Stimulated activated CD8-positive, alpha-beta memory T cell treated with anti-CD3 and anti-CD28 coated beads, Interleukin-12 subunit alpha, Interleukin-12 subunit beta, amount 100 ng/mL, for 4 hours (primary cell): ENCODE data around the gene PTGR3.

Experiments
- DNase-seq: peaks from one replicate; pipeline ENCODE4 v3.0.0-alpha.2; 2020; ENCODE audit warnings: low read depth

PTGR3 gene

GRCh38 chr18:75234901-75235300 is 26.0 kb upstream of the PTGR3 start:
- no peak for DNase-seq

- no peak for DNase-seq
These were observed 22.1 kb upstream of the PTGR3 start for GRCh38 chr18:75231053-75231406.

- DNase-seq = no peak
These were observed 21.5 kb upstream of the PTGR3 start for GRCh38 chr18:75230163-75231052.

- DNase-seq = no peak
These were observed 20.5 kb upstream of the PTGR3 start for GRCh38 chr18:75229437-75229836.

GRCh38 chr18:75228967-75229366 is 20.0 kb upstream of the PTGR3 start:
- DNase-seq = no peak

- no peak for DNase-seq
These were observed 18.8 kb upstream of the PTGR3 start for GRCh38 chr18:75227535-75228296.

GRCh38 chr18:75226956-75227316 is 18.0 kb upstream of the PTGR3 start:
- no peak for DNase-seq

- DNase-seq = no peak
These were observed 17.5 kb upstream of the PTGR3 start for GRCh38 chr18:75226286-75226955.

- no peak for DNase-seq
These were observed 14.9 kb upstream of the PTGR3 start for GRCh38 chr18:75223687-75224347.

- DNase-seq = no peak
These were observed 13.5 kb upstream of the PTGR3 start for GRCh38 chr18:75222407-75222806.

- DNase-seq = no peak
These were observed 13.0 kb upstream of the PTGR3 start for GRCh38 chr18:75221897-75222296.

- DNase-seq = no peak
These were observed 12.5 kb upstream of the PTGR3 start for GRCh38 chr18:75221397-75221796.

- no peak for DNase-seq
These were observed 11.8 kb upstream of the PTGR3 start for GRCh38 chr18:75220551-75221355.

- no peak for DNase-seq
These were observed 10.9 kb upstream of the PTGR3 start for GRCh38 chr18:75219745-75220375.

- DNase-seq = no peak
These were observed 9.4 kb upstream of the PTGR3 start for GRCh38 chr18:75218065-75218923.

GRCh38 chr18:75216911-75217689 is 8.2 kb upstream of the PTGR3 start:
- no peak for DNase-seq

GRCh38 chr18:75216212-75216910 is 7.4 kb upstream of the PTGR3 start:
- DNase-seq = no peak

- no peak for DNase-seq
These were observed 6.7 kb upstream of the PTGR3 start for GRCh38 chr18:75215663-75216062.
